PFSK-1 (cell line): ENCODE measurements around the gene SCUBE3.

Source experiments
- FOXP2 ChIP-seq: optimal IDR thresholded peaks from 2 replicates; pipeline ENCODE3; 2011; ENCODE audit warnings: borderline replicate concordance, control low read depth, inconsistent platforms; ENCODE audit not compliant: insufficient read depth; ENCODE audit errors: extremely low read length, extremely low read depth
- POLR2AphosphoS5 ChIP-seq: IDR thresholded peaks from 2 replicates; pipeline ENCODE4 v1.6.1; 2012; ENCODE audit warnings: low read depth, mild to moderate bottlenecking, control low read depth, low read length, moderate library complexity
- REST ChIP-seq, 2 experiments: IDR thresholded peaks; 2 replicates each; pipeline versions ENCODE4 v1.6.1 to v1.8.0; 2011 to 2012; ENCODE audit warnings: low read depth in 2 of 2, low read length in 2 of 2, control low read depth in 1 of 2, inconsistent platforms in 1 of 2, mild to moderate bottlenecking in 1 of 2, moderate library complexity in 1 of 2; ENCODE audit not compliant: insufficient read depth in 1 of 2

- TF ChIP-seq POLR2AphosphoS5, result no peak
- no peak for TF ChIP-seq REST (IDR thresholded peaks at IDR 0.05; ENCODE audit: insufficient read depth in 1 of 2, low read depth in 2 of 2, low read length in 2 of 2)
- no peak for TF ChIP-seq FOXP2
Measured at GRCh38 chr6:35293681-35294080, 79.9 kb downstream of the SCUBE3 start.
